Uterus (tissue), 4 donors: ENCODE results near the gene DGKI. TPM values are rescaled to one million over a fixed set of nuclear protein-coding genes. Genes with fewer than 3 reads are reported as not detected.

Experiments
- DNase-seq, 2 donors: peaks; one replicate each; pipeline ENCODE4 v3.0.0-alpha.2; 2019 to 2020
- H3K27ac ChIP-seq, 2 donors: fragments of 200-600 bp; sonication (generic); 1 replicate in 1 of 2; 2 replicates in 1 of 2; pipeline ENCODE4 v1.5.1; 2016 to 2018
- H3K27me3 ChIP-seq, 2 donors: fragments of 200-600 bp; sonication (generic); one replicate each; pipeline ENCODE4 v1.5.1; 2018 to 2019; ENCODE audit warnings: control low read depth in 1 of 2
- H3K36me3 ChIP-seq, 2 donors: fragments of 200-600 bp; sonication (generic); one replicate each; pipeline ENCODE4 v1.5.1; 2019; ENCODE audit warnings: control low read depth in 1 of 2
- H3K4me1 ChIP-seq, 2 donors: fragments of 200-600 bp; sonication (generic); one replicate each; pipeline ENCODE4 v1.5.1; 2018 to 2019; ENCODE audit warnings: control low read depth in 1 of 2
- H3K4me3 ChIP-seq, 2 donors: fragments of 200-600 bp; sonication (generic); 1 replicate in 1 of 2; 2 replicates in 1 of 2; pipeline ENCODE4 v1.5.1; 2018 to 2019; ENCODE audit warnings: mild to moderate bottlenecking in 1 of 2
- H3K9me3 ChIP-seq, 2 donors: fragments of 200-600 bp; sonication (generic); one replicate each; pipeline ENCODE4 v1.5.1; 2019; ENCODE audit warnings: control low read depth in 1 of 2
- CTCF ChIP-seq, 4 experiments: fragments of 200-600 bp in 2 of 4; fragments of 450-650 bp in 2 of 4; sonication (generic) in 2 of 4; IDR thresholded peaks; one replicate each; pipeline ENCODE4 v1.5.1; 2016 to 2019; ENCODE audit warnings: antibody characterized with exemption in 4 of 4, mild to moderate bottlenecking in 2 of 4, moderate library complexity in 1 of 4
- POLR2A ChIP-seq, 2 donors: fragments of 450-650 bp; IDR thresholded peaks; one replicate each; pipeline ENCODE4 v1.6.1; 2016; ENCODE audit warnings: antibody characterized with exemption in 2 of 2, mild to moderate bottlenecking in 1 of 2, moderate library complexity in 1 of 2
- intact Hi-C: fragments of 100-400 bp; cut with DNase I; formaldehyde crosslinking; loops from one replicate; pipeline ENCODE4 v1.15.1; 2023; ENCODE audit warnings: low total_unique reads
- total RNA-seq, 4 donors: library from RNA; depleted of rRNA in 3 of 4; stranded (reverse); fragments of >200 nt in 3 of 4; gene quantifications; one replicate each; pipeline versions ENCODE4 v1.1.0 to v1.2.4, GENCODE V29; 2014 to 2023
- donor health status: DM: yes; HTN: yes; CAD: no.

DGKI gene
- total RNA-seq, 4 donors from 2014 or later = 1.0 to 8.5 (median 4.1) TPM

- Histone ChIP-seq H3K9me3 (peaks cover 0 to 4% of the 10 kb centered on the region in 2 donors), H3K27me3 (no peaks in the 10 kb centered on the region), H3K36me3 (no peaks in the 10 kb centered on the region), H3K4me3 (no peak overlapping the region), H3K4me1 (no peaks in the 10 kb centered on the region), H3K27ac (no peak overlapping the region)
- TF ChIP-seq CTCF (IDR thresholded peaks at IDR 0.05) (no peak), POLR2A (IDR thresholded peaks at IDR 0.05) (no peak)
- intact Hi-C loops = no loop called here
- no peak for DNase-seq
Measured at GRCh38 chr7:137829337-137829992, 17.3 kb downstream of the DGKI start.

GRCh38 chr7:137828456-137828855 is 18.3 kb downstream of the DGKI start:
- Histone ChIP-seq H3K9me3 (peaks cover 0 to 4% of the 10 kb centered on the region in 2 donors), H3K27ac (no peak overlapping the region), H3K36me3 (no peaks in the 10 kb centered on the region), H3K4me3 (no peak overlapping the region), H3K27me3 (no peaks in the 10 kb centered on the region), H3K4me1 (no peaks in the 10 kb centered on the region)
- TF ChIP-seq CTCF (IDR thresholded peaks at IDR 0.05) = no peak
- no peak for TF ChIP-seq POLR2A (IDR thresholded peaks at IDR 0.05)
- intact Hi-C loops = no loop called here
- DNase-seq = no peak

- Histone ChIP-seq H3K4me1 (no peaks in the 10 kb centered on the region), H3K4me3 (no peak overlapping the region), H3K36me3 (no peaks in the 10 kb centered on the region), H3K27me3 (no peaks in the 10 kb centered on the region), H3K9me3 (no peaks in the 10 kb centered on the region), H3K27ac (no peak overlapping the region)
- TF ChIP-seq CTCF (IDR thresholded peaks at IDR 0.05) (no peak), POLR2A (IDR thresholded peaks at IDR 0.05) (no peak)
- intact Hi-C loops = no loop called here
- DNase-seq = no peak
Measured at GRCh38 chr7:137825489-137825888, 21.3 kb downstream of the DGKI start.

- H3K27ac ChIP-seq = no peak overlapping the region
- intact Hi-C loops = loop anchor here (5.0 kb wide), 1 partner anchor 191 kb away; no protein-coding TSS in a partner anchor
- no peaks in the 10 kb centered on the region for H3K36me3 ChIP-seq
Measured at GRCh38 chr7:137820677-137821420, 25.9 kb downstream of the DGKI start.

More at GRCh38 chr7:137820677-137821420, 25.9 kb downstream of the DGKI start:
- H3K4me1 ChIP-seq = no peaks in the 10 kb centered on the region
- H3K27me3 ChIP-seq = no peaks in the 10 kb centered on the region
- no peaks in the 10 kb centered on the region for H3K9me3 ChIP-seq
- H3K4me3 ChIP-seq = no peak overlapping the region
- TF ChIP-seq CTCF (IDR thresholded peaks at IDR 0.05) (no peak), POLR2A (IDR thresholded peaks at IDR 0.05) (no peak)
- DNase-seq = peak; percentile 29 to 76
